ENCODE measurements around the gene GORAB. TPM values are rescaled to one million over a fixed set of nuclear protein-coding genes. Genes with fewer than 3 reads are reported as not detected.

GORAB gene
- total and polyA plus RNA-seq, 2 of the 13 experiments (the other 11 are each of a cell fraction or from before 2014, with no cell fraction given) = 6.6 to 9.2 TPM

- no peak for FAIRE-seq
- POLR2A ChIA-PET = no interaction called here
- Histone ChIP-seq H3K79me2 (ENCODE audit: insufficient read depth, low read length) (no peaks in the 10 kb centered on the region), H3K4me3 (replicated peaks in 1 of 3; ENCODE audit: insufficient read depth in 1 of 3, low read depth in 2 of 3, low read length in 3 of 3) (no peak overlapping the region), H3K27ac (ENCODE audit: extremely low read length, insufficient read depth, low read length) (no peak overlapping the region), H3K9ac (ENCODE audit: insufficient read depth, low read depth, low read length) (no peak overlapping the region), H3K36me3 (replicated peaks in 1 of 2; ENCODE audit: control insufficient read depth in 1 of 2, insufficient read depth in 2 of 2, low read length in 2 of 2) (no peaks in the 10 kb centered on the region), H3K27me3 (ENCODE audit: control insufficient read depth in 1 of 2, insufficient read depth in 2 of 2, low read length in 2 of 2) (no peaks in the 10 kb centered on the region), H4K20me1 (ENCODE audit: insufficient read depth, low read length) (no peaks in the 10 kb centered on the region), H3K4me1 (ENCODE audit: insufficient read depth, low read length) (no peaks in the 10 kb centered on the region), H3K9me3 (ENCODE audit: low read length) (no peaks in the 10 kb centered on the region), H3K4me2 (ENCODE audit: low read depth, low read length) (no peak overlapping the region), H2AFZ (ENCODE audit: low read length) (no peak overlapping the region)
- 2% methylated on average over 3 of the region's 3 CpGs for WGBS (ENCODE audit: low lambda C conversion rate)
- intact Hi-C loops (cut with micrococcal nuclease; ENCODE audit: unreplicated experiment) = no loop called here
- no peak for TF ChIP-seq ZNF883 (CRISPR knock-in tag; IDR thresholded peaks at IDR 0.05; ENCODE audit: not compliant biosample characterization)
- TF ChIP-seq HMGXB4 (CRISPR knock-in tag; IDR thresholded peaks at IDR 0.05; ENCODE audit: borderline replicate concordance in 1 of 2, low read depth in 1 of 2) = no peak
- TF ChIP-seq ZNF780A (CRISPR knock-in tag; IDR thresholded peaks at IDR 0.05) = no peak
- TF ChIP-seq SP140L (CRISPR knock-in tag; IDR thresholded peaks at IDR 0.05; ENCODE audit: borderline replicate concordance) = no peak
- no peak for TF ChIP-seq PHF5A (CRISPR knock-in tag; IDR thresholded peaks at IDR 0.05; ENCODE audit: low read depth, unreplicated experiment)
- TF ChIP-seq ADNP (CRISPR knock-in tag; IDR thresholded peaks at IDR 0.05) = no peak
- no peak for TF ChIP-seq NCOA1 (CRISPR knock-in tag; IDR thresholded peaks at IDR 0.05)
- TF ChIP-seq MLX (CRISPR knock-in tag; IDR thresholded peaks at IDR 0.05) = no peak
- TF ChIP-seq MAFF (IDR thresholded peaks at IDR 0.05; ENCODE audit: low read depth, low read length) = no peak
- no peak for TF ChIP-seq NR2F6 (IDR thresholded peaks at IDR 0.05)
- no peak for TF ChIP-seq NR2F6 (CRISPR knock-in tag; IDR thresholded peaks at IDR 0.05)
- ATAC-seq = no peak
- no peak for DNase-seq (ENCODE audit: low spot score)
- BruUV-seq (replicated peaks) = no TSS peak
- CTCF ChIA-PET (ENCODE audit: low intra/inter-chr PET ratio, low total read pairs) = no interaction called here
- in situ Hi-C loops (cut with HindIII; ENCODE audit: extremely low pct_ligation_motif_present, low pct_unique_long_range_greater_than_20kb) = no loop called here
Observed at GRCh38 chr1:170494369-170494768, 37.6 kb upstream of the GORAB start.

Data from HepG2 (cell line).